ENCODE data around the gene TMEM92.

GRCh38 chr17:50304781-50305404 lies 30.6 kb downstream of the TMEM92 start:
- TF ChIP-seq, protein P1, sequence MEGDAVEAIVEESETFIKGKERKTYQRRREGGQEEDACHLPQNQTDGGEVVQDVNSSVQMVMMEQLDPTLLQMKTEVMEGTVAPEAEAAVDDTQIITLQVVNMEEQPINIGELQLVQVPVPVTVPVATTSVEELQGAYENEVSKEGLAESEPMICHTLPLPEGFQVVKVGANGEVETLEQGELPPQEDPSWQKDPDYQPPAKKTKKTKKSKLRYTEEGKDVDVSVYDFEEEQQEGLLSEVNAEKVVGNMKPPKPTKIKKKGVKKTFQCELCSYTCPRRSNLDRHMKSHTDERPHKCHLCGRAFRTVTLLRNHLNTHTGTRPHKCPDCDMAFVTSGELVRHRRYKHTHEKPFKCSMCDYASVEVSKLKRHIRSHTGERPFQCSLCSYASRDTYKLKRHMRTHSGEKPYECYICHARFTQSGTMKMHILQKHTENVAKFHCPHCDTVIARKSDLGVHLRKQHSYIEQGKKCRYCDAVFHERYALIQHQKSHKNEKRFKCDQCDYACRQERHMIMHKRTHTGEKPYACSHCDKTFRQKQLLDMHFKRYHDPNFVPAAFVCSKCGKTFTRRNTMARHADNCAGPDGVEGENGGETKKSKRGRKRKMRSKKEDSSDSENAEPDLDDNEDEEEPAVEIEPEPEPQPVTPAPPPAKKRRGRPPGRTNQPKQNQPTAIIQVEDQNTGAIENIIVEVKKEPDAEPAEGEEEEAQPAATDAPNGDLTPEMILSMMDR (IDR thresholded peaks at IDR 0.05; ENCODE audit: low read depth, low read length), result no peak
- TF ChIP-seq EZH2phosphoT487 (IDR thresholded peaks at IDR 0.05; ENCODE audit: low read depth), result no peak

Measured in OCI-LY3 (cell line).